Right lobe of liver (tissue), 4 donors: Measurements from ENCODE around the gene ARHGEF5.

ENCODE experiments used
- CTCF ChIP-seq, 4 donors: fragments of 200-600 bp in 3 of 4; fragments of 450-650 bp in 1 of 4; IDR thresholded peaks; one replicate each; pipeline versions ENCODE4 v1.5.1 to v1.8.0; 2016 to 2022; ENCODE audit warnings: antibody characterized with exemption in 4 of 4, mild to moderate bottlenecking in 2 of 4
- POLR2A ChIP-seq: fragments of 450-650 bp; IDR thresholded peaks from one replicate; pipeline ENCODE4 v1.6.1; 2017; ENCODE audit warnings: antibody characterized with exemption, mild to moderate bottlenecking
- donor health status: DM: no; HTN: no; CAD: no.
- donor health status: DM: no; HTN: no; CAD: no.
- donor health status: DM: no; HTN: yes; CAD: no.

GRCh38 chr7:144397086-144397485 is 41.9 kb downstream of the ARHGEF5 start:
- TF ChIP-seq CTCF (IDR thresholded peaks at IDR 0.05) (no peak), POLR2A (no peak)
